ENCODE measurements around the gene ADAMTS15. TPM values are rescaled to one million over a fixed set of nuclear protein-coding genes. Genes with fewer than 3 reads are reported as not detected.

The ADAMTS15 gene
- total and polyA plus RNA-seq, 2 donors (not counting 1 experiment from before 2014, with no cell fraction given) = not detected

DNA sequence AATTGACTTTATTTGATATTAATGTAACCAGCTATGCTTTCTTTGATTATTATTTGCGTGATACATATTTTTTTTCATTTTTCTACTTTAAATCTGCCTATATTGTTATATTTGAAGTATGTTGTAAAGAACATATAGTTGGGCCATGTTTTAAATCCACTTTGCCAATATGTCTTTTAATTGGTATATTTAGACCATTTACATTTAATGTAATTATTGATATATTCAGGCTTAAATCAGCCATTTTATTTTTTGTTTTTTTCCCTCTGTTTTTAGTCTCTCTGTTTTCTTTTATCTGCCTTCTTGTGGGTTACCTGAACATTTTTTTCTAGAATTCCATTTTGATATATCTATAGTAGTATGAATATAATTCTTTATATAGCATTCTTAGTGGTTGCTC is 55.9 kb downstream of the ADAMTS15 start:
- Histone ChIP-seq H3K36me3 (replicated peaks in 1 of 2; ENCODE audit: control extremely low read depth in 1 of 2, control insufficient read depth in 1 of 2, extremely low read depth in 1 of 2, insufficient read depth in 2 of 2, low read length in 1 of 2) (no peaks in the 10 kb centered on the region), H3K79me2 (ENCODE audit: control insufficient read depth, insufficient read depth, low read length) (no peaks in the 10 kb centered on the region), H3K9me3 (ENCODE audit: control extremely low read depth in 1 of 3, control insufficient read depth in 2 of 3, insufficient read depth in 1 of 3, low read length in 2 of 3) (peaks cover 3 to 12% (median 8%) of the 10 kb centered on the region in 3 donors), H2AFZ (ENCODE audit: insufficient read depth, low read depth, low read length, poor library complexity, severe bottlenecking) (no peak overlapping the region), H3K4me3 (ENCODE audit: control extremely low read depth in 1 of 5, extremely low read depth in 1 of 5, insufficient read depth in 1 of 5, low read depth in 2 of 5, low read length in 4 of 5) (no peak overlapping the region), H3K27ac (ENCODE audit: low read length in 2 of 2) (no peak overlapping the region), H3K4me1 (ENCODE audit: control insufficient read depth in 2 of 2, insufficient read depth in 2 of 2, low read length in 2 of 2) (no peaks in the 10 kb centered on the region), H4K20me1 (ENCODE audit: control insufficient read depth, insufficient read depth, low read length, poor library complexity, severe bottlenecking) (no peaks in the 10 kb centered on the region), H3K4me2 (replicated peaks; ENCODE audit: low read depth, low read length, poor library complexity, severe bottlenecking) (no peak overlapping the region), H3K9ac (ENCODE audit: low read length) (no peak overlapping the region), H3K27me3 (replicated peaks in 1 of 4; ENCODE audit: control extremely low read depth in 1 of 4, control insufficient read depth in 3 of 4, insufficient read depth in 4 of 4, low read length in 3 of 4) (no peaks in the 10 kb centered on the region)
- intact Hi-C loops (cut with micrococcal nuclease) = no loop called here
- no peak for TF ChIP-seq EZH2 (IDR thresholded peaks at IDR 0.05; ENCODE audit: borderline replicate concordance, insufficient read depth, low read depth, low read length, poor library complexity, severe bottlenecking)
- TF ChIP-seq CTCF (IDR thresholded peaks at IDR 0.05) = no peak
- Mint-ChIP-seq H3K4me3 (no peak overlapping the region), H3K4me1 (no peaks in the 10 kb centered on the region), H3K27me3 (peaks cover 24% of the 10 kb centered on the region), H3K27ac (no peak overlapping the region), H3K9me3 (ENCODE audit: insufficient read depth) (peaks cover 17% of the 10 kb centered on the region)
- DNase-seq (no peak), ATAC-seq (ENCODE audit: low read depth) (no peak)
- POLR2A ChIA-PET = no interaction called here
- CTCF ChIA-PET = no interaction called here
- WGBS (ENCODE audit: insufficient coverage) = no CpG with 5 or more reads among the region's 1 CpG

GRCh38 chr11:130508913-130509312 is 60.5 kb downstream of the ADAMTS15 start:
- no peak overlapping the region for H3K4me3 Mint-ChIP-seq
- peaks cover 9% of the 10 kb centered on the region for H3K27me3 Mint-ChIP-seq
- Histone ChIP-seq H3K4me3 (ENCODE audit: control extremely low read depth in 1 of 5, extremely low read depth in 1 of 5, insufficient read depth in 1 of 5, low read depth in 2 of 5, low read length in 4 of 5) (no peak overlapping the region), H3K4me1 (ENCODE audit: control insufficient read depth in 2 of 2, insufficient read depth in 2 of 2, low read length in 2 of 2) (no peaks in the 10 kb centered on the region), H3K36me3 (replicated peaks in 1 of 2; ENCODE audit: control extremely low read depth in 1 of 2, control insufficient read depth in 1 of 2, extremely low read depth in 1 of 2, insufficient read depth in 2 of 2, low read length in 1 of 2) (no peaks in the 10 kb centered on the region), H3K27me3 (replicated peaks in 1 of 4; ENCODE audit: control extremely low read depth in 1 of 4, control insufficient read depth in 3 of 4, insufficient read depth in 4 of 4, low read length in 3 of 4) (no peaks in the 10 kb centered on the region), H4K20me1 (ENCODE audit: control insufficient read depth, insufficient read depth, low read length, poor library complexity, severe bottlenecking) (no peaks in the 10 kb centered on the region), H3K4me2 (replicated peaks; ENCODE audit: low read depth, low read length, poor library complexity, severe bottlenecking) (no peak overlapping the region), H3K79me2 (ENCODE audit: control insufficient read depth, insufficient read depth, low read length) (no peaks in the 10 kb centered on the region), H3K27ac (ENCODE audit: low read length in 2 of 2) (no peak overlapping the region), H3K9ac (ENCODE audit: low read length) (no peak overlapping the region), H2AFZ (ENCODE audit: insufficient read depth, low read depth, low read length, poor library complexity, severe bottlenecking) (no peak overlapping the region), H3K9me3 (ENCODE audit: control extremely low read depth in 1 of 3, control insufficient read depth in 2 of 3, insufficient read depth in 1 of 3, low read length in 2 of 3) (peaks cover 3 to 10% (median 8%) of the 10 kb centered on the region in 3 donors)
- POLR2A ChIA-PET = no interaction called here
- DNase-seq = no peak
- H3K4me1 Mint-ChIP-seq = no peaks in the 10 kb centered on the region
- TF ChIP-seq EZH2 (IDR thresholded peaks at IDR 0.05; ENCODE audit: borderline replicate concordance, insufficient read depth, low read depth, low read length, poor library complexity, severe bottlenecking) = no peak
- TF ChIP-seq CTCF (IDR thresholded peaks at IDR 0.05) = no peak
- no peak overlapping the region for H3K27ac Mint-ChIP-seq
- intact Hi-C loops (cut with micrococcal nuclease) = no loop called here
- peaks cover 17% of the 10 kb centered on the region for H3K9me3 Mint-ChIP-seq (ENCODE audit: insufficient read depth)
- no CpG with 5 or more reads among the region's 1 CpG for WGBS (ENCODE audit: insufficient coverage)
- CTCF ChIA-PET = no interaction called here
- ATAC-seq (ENCODE audit: low read depth) = no peak

All from B cell (primary cell).